Mucosa of descending colon (tissue), 3 donors: ENCODE measurements around the gene CYB561. TPM values are rescaled to one million over a fixed set of nuclear protein-coding genes. Genes with fewer than 3 reads are reported as not detected.
A peak's percentile ranks its signal among the peaks of the same experiment; 100 is the strongest.
"Not testable (repeated sequence)": the region's sequence is repeated elsewhere in the genome, so short reads cannot be mapped to it uniquely, and the experiment has no call there.

ENCODE experiments used
- ATAC-seq: fragments of 200-7000 bp; cut with Tn5 transposase; one replicate; pipeline ENCODE4 v1.9.1; 2020; ENCODE audit warnings: mild to moderate bottlenecking, moderate library complexity
- DNase-seq, 3 donors: peaks; one replicate each; pipeline ENCODE4 v3.0.0-alpha.2; 2020
- H3K36me3 ChIP-seq: fragments of 200-600 bp; one replicate; pipeline ENCODE4 v1.8.0; 2021; ENCODE audit warnings: low read depth, mild to moderate bottlenecking
- H3K4me1 ChIP-seq: fragments of 200-600 bp; one replicate; pipeline ENCODE4 v1.8.0; 2021; ENCODE audit warnings: low read depth, mild to moderate bottlenecking
- H3K4me3 ChIP-seq: fragments of 200-600 bp; one replicate; pipeline ENCODE4 v1.8.0; 2021; ENCODE audit warnings: mild to moderate bottlenecking
- H3K9me3 ChIP-seq: fragments of 200-600 bp; one replicate; pipeline ENCODE4 v1.8.0; 2021; ENCODE audit warnings: mild to moderate bottlenecking
- intact Hi-C, 2 donors: fragments of 100-400 bp; cut with DNase I in 1 of 2; cut with micrococcal nuclease in 1 of 2; formaldehyde crosslinking; loops; one replicate each; pipeline versions ENCODE4 v1.11.0 to v1.11.1; 2022; cut with DNase I, micrococcal nuclease
- total RNA-seq, 3 donors: library from RNA; stranded (reverse); fragmentation: NEBNext Ultra II Directional in 2 of 3; extraction: Animal tissue kit (Norgen Biotek cat#: 25700) in 2 of 3; gene quantifications; one replicate each; pipeline versions ENCODE4 v1.2.1 to v1.2.4, GENCODE V29; 2021 to 2023
- TF ChIP-seq, protein P1 (sequence below): fragments of 200-600 bp; IDR thresholded peaks from one replicate; pipeline ENCODE4 v1.8.0; 2022; ENCODE audit warnings: antibody characterized with exemption, mild to moderate bottlenecking
- donor health status: DM: no; HTN: no; CAD: no; lungs with moderate emphysema.
- donor health status: DM: no; HTN: no; CAD: no.
- donor health status: DM: no; HTN: yes; CAD: no.

The CYB561 gene
- total RNA-seq, 3 donors from 2014 or later: 38.1 to 54.9 (median 51.3) TPM

DNA sequence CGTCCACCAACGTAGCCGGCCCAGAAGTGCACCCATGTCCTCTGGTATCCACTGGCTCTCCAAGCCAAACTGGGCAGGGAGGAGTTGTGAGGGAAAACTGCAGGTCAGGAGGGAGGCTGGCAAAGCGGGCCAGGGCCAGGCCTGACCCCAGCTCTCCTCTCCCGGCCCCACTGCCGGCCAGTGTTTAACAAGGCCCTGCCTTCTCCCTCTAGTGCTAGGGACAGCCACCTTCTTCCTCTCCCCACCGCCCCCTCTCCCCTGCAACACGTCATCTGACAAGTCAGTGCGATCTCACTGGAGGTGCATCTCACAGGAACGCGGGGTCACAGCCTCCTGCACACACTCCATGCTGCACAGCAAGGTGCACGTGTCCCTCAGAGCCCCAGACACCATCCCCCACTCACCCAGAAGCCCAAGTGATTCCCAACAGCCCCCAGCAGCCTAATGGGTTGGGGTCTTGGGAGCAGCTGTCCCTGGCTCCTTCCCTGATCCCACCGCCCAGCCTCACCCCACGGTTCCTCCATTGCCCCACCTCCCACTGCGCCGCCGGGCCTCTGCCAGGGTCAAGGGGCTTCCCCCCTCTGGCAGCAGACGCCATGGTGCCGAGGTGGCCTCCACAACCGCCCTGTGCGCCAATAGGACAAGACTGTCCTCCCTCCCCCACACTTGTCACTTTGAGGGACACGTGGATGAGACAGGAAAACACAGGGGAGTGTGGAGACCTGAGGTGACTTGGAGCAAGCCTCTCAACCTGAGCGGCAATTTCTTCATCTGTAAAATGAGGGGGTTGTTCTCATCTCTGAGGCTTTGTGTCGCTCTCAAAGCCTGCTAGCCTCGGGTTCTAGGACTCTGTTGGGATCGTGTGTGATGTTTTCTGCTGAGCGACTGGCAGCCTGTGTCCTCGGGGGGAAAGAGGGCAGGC is 29.6 kb upstream of the CYB561 start:
- H3K9me3 ChIP-seq: no peaks in the 10 kb centered on the region
- ATAC-seq: no peak
- intact Hi-C loops: loop anchor here (5.0 kb wide), 1 partner anchor 48 kb away; no protein-coding TSS in a partner anchor

DNA sequence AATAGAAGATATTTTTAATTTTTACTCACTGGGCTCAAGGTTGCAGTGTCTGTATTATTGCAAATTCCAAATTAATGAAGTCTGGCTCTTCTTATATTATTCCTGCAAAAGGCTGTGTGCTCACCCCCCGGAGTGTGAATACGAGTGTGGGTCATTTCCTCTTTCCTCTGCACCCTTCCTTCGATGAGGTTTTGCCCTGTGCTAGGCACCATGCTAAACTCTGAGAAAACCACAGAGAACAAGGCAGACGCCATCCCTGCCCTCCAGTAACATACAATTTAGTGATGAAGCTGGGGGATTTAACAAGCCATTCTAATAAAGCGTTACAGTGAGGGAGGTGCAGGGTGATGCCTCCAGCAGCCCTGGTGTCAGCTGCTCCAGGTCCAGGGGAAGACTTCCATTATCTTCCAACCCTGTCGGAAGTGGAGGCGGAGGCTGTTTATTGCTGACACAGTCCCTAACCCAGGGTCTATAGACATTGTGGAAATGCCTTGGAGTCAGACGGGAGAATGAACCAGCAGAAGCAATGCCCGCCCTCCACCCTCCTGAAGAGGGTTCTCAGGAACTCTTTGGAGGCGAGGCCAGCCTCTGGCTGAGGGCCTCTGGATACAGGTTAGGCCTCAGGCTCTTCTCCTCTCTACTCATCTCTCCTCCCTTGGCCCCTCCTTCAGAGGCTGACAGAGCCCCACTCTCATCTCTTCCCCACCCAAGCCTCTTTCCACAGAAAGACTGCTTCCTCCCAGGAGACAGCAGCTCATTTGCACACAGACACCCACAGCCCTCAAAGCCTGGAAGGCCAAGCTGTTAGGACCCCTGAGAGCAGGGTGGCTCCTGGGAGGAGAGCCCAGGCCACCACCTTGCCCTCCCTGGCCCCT is 28.7 kb upstream of the CYB561 start:
- Histone ChIP-seq H3K36me3 (no peaks in the 10 kb centered on the region), H3K4me3 (no peak overlapping the region), H3K4me1 (peaks cover 29% of the 10 kb centered on the region), H3K9me3 (no peaks in the 10 kb centered on the region)
- intact Hi-C loops: loop anchor here (5.0 kb wide), 1 partner anchor 48 kb away; no protein-coding TSS in a partner anchor
- ATAC-seq (no peak), DNase-seq (no peak)
- TF ChIP-seq, protein P1, sequence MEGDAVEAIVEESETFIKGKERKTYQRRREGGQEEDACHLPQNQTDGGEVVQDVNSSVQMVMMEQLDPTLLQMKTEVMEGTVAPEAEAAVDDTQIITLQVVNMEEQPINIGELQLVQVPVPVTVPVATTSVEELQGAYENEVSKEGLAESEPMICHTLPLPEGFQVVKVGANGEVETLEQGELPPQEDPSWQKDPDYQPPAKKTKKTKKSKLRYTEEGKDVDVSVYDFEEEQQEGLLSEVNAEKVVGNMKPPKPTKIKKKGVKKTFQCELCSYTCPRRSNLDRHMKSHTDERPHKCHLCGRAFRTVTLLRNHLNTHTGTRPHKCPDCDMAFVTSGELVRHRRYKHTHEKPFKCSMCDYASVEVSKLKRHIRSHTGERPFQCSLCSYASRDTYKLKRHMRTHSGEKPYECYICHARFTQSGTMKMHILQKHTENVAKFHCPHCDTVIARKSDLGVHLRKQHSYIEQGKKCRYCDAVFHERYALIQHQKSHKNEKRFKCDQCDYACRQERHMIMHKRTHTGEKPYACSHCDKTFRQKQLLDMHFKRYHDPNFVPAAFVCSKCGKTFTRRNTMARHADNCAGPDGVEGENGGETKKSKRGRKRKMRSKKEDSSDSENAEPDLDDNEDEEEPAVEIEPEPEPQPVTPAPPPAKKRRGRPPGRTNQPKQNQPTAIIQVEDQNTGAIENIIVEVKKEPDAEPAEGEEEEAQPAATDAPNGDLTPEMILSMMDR: no peak

More for the DNA sequence above, 29.6 kb upstream of the CYB561 start:
- peak in 1 of 3 donors; percentile 57 for DNase-seq
- TF ChIP-seq, protein P1: no peak
- Histone ChIP-seq H3K4me1 (peaks cover 29% of the 10 kb centered on the region), H3K36me3 (no peaks in the 10 kb centered on the region), H3K4me3 (no peak overlapping the region)

DNA sequence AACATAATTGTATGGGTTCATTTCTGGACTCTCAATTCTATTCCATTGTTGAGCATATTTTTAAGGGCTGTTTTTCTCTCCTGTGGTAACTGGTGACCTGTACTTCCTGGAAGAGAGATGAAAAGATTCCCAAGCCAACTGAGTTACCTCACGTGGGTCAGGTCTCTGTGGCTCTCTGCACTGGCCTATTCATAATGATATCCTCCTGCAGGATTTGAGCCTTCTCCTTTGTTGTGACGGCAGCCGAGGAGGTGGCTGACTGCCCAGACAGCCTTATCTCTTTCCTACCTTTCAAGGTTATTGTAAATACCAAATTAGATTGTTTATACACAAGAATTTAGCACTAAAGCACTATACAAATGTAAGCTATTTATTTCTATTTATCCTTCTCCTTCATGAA is 28.1 kb upstream of the CYB561 start:
- no peaks in the 10 kb centered on the region for H3K9me3 ChIP-seq
- ATAC-seq (peak; percentile 4), DNase-seq (peak in 2 of 3 donors; percentile 63 to 69)
- intact Hi-C loops: no loop called here
- peaks cover 29% of the 10 kb centered on the region for H3K4me1 ChIP-seq
- H3K36me3 ChIP-seq: no peaks in the 10 kb centered on the region
- no peak overlapping the region for H3K4me3 ChIP-seq
- TF ChIP-seq, protein P1: no peak

DNA sequence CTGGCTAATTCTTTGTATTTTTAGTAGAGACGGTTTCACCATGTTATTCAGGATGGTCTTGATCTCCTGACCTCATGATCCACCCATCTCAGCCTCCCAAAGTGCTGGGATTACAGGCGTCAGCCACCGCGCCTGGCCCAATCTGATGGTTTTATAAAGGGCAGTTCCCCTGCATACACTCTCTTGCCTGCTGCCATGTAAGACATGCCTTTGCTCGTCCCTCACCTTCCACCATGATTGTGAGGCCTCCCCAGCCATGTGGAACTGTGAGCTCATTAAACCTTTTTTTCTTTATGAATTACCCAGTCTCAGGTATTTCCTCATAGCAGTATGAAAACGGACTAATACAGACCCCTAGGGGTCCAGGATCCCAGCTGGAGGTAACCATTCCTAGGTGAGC is 22.0 kb upstream of the CYB561 start:
- H3K9me3 ChIP-seq, H3K4me3 ChIP-seq, ATAC-seq, DNase-seq, intact Hi-C loops, H3K4me1 ChIP-seq, H3K36me3 ChIP-seq: not testable (repeated sequence)

DNA sequence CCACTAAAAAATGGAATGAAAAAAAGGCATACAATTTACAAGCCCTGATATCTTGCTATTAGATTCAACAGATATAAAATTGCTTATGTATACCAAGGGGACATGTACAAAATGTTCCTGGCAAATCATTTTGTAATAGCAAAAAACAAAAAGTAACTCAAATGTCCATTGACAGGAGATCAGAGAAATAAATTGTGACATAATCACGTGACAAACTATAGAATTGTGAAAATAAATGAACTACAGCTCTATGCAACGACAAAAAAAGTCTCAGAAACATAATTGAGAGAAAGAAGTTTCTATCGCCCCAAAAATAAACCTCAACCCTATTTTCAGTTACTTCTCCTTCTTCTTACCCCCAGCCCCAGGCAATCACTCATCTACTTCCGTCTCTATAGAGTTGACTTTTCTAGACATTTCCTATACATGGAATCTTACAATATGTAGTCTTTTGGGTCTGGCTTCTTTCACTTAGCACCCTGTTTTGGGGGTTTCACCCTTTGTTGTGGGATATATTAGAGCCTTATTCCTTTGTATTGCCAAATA is 18.7 kb upstream of the CYB561 start:
- no peaks in the 10 kb centered on the region for H3K4me1 ChIP-seq
- TF ChIP-seq, protein P1: no peak
- no peaks in the 10 kb centered on the region for H3K9me3 ChIP-seq
- intact Hi-C loops: no loop called here
- DNase-seq: no peak
- H3K36me3 ChIP-seq: no peaks in the 10 kb centered on the region
- ATAC-seq: no peak
- no peak overlapping the region for H3K4me3 ChIP-seq
